ENCODE results near the gene MT1M.
"Not testable (repeated sequence)": the region's sequence is repeated elsewhere in the genome, so short reads cannot be mapped to it uniquely, and the experiment has no call there.

Gene MT1M

DNA sequence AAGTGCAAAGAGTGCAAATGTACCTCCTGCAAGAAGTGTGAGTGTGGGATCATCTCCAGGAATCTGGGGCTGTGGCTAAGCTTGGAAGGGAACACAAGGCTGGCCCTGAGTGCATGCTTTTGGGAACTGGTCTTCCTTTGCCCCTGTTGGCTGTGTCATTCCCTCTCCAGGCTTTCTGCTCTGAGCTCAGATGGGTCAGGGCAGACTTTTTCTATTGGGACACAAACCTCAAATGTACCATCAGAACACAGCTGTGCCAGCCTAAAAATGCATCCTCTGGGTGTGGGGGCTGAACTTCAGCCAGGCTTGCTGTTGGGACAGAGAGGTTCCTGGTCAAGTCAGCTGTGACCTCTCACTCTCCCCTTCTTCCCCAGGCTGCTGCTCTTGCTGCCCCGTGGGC, 20.1 kb downstream of the MT1M start:
- DNase-seq (ENCODE audit: insufficient read length, low spot score) (no peak), FAIRE-seq (no peak)
- TF ChIP-seq CTCF (IDR thresholded peaks at IDR 0.05; ENCODE audit: insufficient read depth, missing control alignments) = no peak

GRCh38 chr16:56653218-56653617, 20.8 kb downstream of the MT1M start:
- DNase-seq (ENCODE audit: insufficient read length, low spot score) (no peak), FAIRE-seq (no peak)
- TF ChIP-seq CTCF (IDR thresholded peaks at IDR 0.05; ENCODE audit: insufficient read depth, missing control alignments) = no peak

DNA sequence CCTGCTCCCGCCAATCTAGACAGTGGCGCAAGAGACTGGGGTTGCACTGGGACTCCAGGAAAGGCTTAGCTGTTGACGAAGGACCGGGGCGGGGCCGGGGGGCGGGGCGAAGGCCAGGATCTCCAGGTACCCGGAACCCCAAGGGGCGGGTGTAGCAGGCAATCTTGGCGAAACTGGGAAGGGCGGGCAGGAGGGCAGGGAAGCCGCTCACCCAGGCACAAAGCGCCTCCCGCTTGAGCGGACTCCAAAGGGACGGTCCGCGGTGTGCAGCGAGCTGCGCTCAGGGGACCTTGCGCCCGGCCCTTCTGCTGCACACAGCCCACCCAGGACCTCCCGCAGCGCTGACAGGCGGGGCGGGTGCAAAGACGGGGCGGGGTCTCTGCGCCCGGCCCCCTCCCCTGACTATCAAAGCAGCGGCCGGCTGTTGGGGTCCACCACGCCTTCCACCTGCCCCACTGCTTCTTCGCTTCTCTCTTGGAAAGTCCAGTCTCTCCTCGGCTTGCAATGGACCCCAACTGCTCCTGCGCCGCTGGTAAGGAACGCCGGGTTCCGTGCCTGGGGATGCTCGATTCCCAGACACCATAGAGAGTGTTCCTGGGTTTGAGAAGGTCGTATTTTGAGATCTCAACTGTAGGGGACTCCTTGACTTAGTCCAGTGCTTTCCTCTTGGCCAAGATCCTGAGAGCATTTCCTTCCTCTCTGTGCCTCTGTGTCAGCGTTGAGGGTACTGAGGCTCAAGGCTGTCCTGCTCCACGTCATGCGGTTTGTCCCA, 25.3 kb downstream of the MT1M start, which contains the start of gene MT1F:
MT1F (plus strand) TSS at position 405 of the 772 bp plus-strand sequence; CDS start at position 505, 100 bp downstream.
- TF ChIP-seq CTCF (IDR thresholded peaks at IDR 0.05; ENCODE audit: insufficient read depth, missing control alignments) = no peak
- no peak for FAIRE-seq
- DNase-seq (ENCODE audit: insufficient read length, low spot score) = peak; percentile 26

DNA sequence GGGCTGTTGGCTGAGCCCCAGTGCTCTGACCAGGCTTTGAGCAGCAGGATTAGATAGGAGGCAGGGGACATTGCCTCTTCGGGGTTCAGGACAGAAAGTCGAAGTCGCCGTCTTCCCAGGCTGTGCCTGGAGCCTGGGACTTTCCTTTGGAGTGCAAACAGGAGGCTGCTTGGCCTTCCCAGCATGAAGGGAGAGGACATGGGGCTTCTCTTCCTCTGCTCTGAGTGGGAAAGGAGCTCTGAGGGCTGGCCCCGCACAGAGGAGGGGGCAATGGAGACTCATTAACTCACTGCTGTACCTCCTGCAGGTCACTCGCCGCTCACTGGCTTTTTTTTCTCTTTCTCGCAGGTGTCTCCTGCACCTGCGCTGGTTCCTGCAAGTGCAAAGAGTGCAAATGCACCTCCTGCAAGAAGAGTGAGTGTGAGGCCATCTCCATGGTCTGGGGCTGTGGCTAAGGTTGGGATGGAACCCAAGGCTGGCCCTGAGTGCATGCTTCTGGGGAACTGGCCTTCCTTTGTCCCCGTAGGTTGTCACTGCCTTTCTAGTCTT, 25.9 kb downstream of the MT1M start:
- FAIRE-seq = no peak
- DNase-seq (ENCODE audit: insufficient read length, low spot score) = no peak
- no peak for TF ChIP-seq CTCF (IDR thresholded peaks at IDR 0.05; ENCODE audit: insufficient read depth, missing control alignments)

- FAIRE-seq (no peak), DNase-seq (ENCODE audit: insufficient read length, low spot score) (no peak)
- TF ChIP-seq CTCF (IDR thresholded peaks at IDR 0.05; ENCODE audit: insufficient read depth, missing control alignments) = no peak
Observed at GRCh38 chr16:56662357-56663354, 30.2 kb downstream of the MT1M start.

DNA sequence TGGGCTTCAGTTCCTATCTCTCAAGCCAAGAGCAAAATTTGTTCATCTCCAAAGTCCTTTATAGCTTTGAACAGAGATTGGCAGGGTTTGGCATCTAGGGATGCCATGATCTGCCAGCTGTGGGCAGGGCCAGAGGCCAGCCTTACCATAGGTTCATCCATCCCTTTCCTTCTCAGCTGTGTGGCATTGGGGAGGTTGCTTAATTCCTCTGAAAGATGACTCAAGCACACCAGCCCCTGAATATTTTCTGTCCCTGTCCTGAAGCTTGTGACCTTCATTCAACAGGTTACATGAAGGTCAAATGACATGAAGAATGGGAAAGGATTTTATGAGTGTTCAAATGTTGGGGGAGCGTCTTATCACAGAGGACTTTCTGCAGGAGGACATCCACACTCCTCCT, 32.0 kb downstream of the MT1M start:
- no peak for FAIRE-seq
- no peak for TF ChIP-seq CTCF (IDR thresholded peaks at IDR 0.05; ENCODE audit: insufficient read depth, missing control alignments)
- no peak for DNase-seq (ENCODE audit: insufficient read length, low spot score)

- DNase-seq (ENCODE audit: insufficient read length, low spot score); FAIRE-seq: not testable (repeated sequence)
Observed at GRCh38 chr16:56665286-56666261, 33.1 kb downstream of the MT1M start.

Data from D721Med (cell line).